C4-2B (cell line): ENCODE results near the gene TCP11.

Experiments
- ZFX ChIP-seq: fragments of 450-650 bp; IDR thresholded peaks from 2 replicates; pipeline ENCODE4 v1.6.1; 2017
- TF ChIP-seq, protein P1 (sequence below): fragments of 450-650 bp; conservative IDR thresholded peaks from 2 replicates; pipeline ENCODE4 v1.5.1; 2017; ENCODE audit warnings: mild to moderate bottlenecking

DNA sequence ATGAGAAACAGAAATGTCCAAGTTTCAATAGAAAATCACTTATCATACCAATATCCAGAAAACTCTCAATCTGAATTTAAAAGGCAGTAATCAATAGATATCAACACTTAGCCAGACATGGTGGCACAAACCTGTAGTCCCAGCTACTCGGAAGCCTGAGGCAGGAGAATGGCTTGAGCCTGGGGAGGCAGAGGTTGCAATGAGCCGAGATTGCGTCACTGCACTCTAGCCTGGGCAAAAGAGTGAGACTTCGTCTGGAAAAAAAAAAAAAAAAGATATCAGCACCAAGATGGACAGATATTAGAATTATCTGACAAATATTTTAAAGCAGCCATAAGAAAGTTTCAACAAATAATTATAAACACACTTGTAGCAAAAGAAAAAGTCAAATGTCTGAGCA, 47.0 kb downstream of the TCP11 start:
- TF ChIP-seq, protein P1, sequence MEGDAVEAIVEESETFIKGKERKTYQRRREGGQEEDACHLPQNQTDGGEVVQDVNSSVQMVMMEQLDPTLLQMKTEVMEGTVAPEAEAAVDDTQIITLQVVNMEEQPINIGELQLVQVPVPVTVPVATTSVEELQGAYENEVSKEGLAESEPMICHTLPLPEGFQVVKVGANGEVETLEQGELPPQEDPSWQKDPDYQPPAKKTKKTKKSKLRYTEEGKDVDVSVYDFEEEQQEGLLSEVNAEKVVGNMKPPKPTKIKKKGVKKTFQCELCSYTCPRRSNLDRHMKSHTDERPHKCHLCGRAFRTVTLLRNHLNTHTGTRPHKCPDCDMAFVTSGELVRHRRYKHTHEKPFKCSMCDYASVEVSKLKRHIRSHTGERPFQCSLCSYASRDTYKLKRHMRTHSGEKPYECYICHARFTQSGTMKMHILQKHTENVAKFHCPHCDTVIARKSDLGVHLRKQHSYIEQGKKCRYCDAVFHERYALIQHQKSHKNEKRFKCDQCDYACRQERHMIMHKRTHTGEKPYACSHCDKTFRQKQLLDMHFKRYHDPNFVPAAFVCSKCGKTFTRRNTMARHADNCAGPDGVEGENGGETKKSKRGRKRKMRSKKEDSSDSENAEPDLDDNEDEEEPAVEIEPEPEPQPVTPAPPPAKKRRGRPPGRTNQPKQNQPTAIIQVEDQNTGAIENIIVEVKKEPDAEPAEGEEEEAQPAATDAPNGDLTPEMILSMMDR, result no peak
- TF ChIP-seq ZFX, result no peak
